Epithelial cell of esophagus (primary cell): ENCODE data around the gene ELMO1.

ENCODE experiments used
- DNase-seq: peaks from one replicate; pipeline ENCODE4 v3.0.0; 2010; ENCODE audit warnings: low read depth
- H3K4me3 ChIP-seq: 2 replicates; pipeline ENCODE4 v1.5.1; 2011; ENCODE audit warnings: mild to moderate bottlenecking, low read length, control low read depth
- CTCF ChIP-seq: IDR thresholded peaks from 2 replicates; pipeline ENCODE4 v1.5.1; 2011; ENCODE audit warnings: low read depth, mild to moderate bottlenecking, low read length, control low read depth, inconsistent platforms; ENCODE audit not compliant: insufficient read depth; ENCODE audit errors: missing control alignments

Gene ELMO1

GRCh38 chr7:36970551-36971514, 477.8 kb downstream of the ELMO1 start:
- no peak for TF ChIP-seq CTCF
- DNase-seq, result no peak
- H3K4me3 ChIP-seq, result no peak overlapping the region

GRCh38 chr7:36969376-36969775, 479.3 kb downstream of the ELMO1 start:
- TF ChIP-seq CTCF, result no peak
- no peak for DNase-seq
- no peak overlapping the region for H3K4me3 ChIP-seq

GRCh38 chr7:36967387-36967786, 481.3 kb downstream of the ELMO1 start:
- H3K4me3 ChIP-seq, result no peak overlapping the region
- DNase-seq, result peak; percentile 58
- TF ChIP-seq CTCF, result peak; percentile 71

- DNase-seq, result no peak
- no peak for TF ChIP-seq CTCF
- H3K4me3 ChIP-seq, result no peak overlapping the region
Measured at GRCh38 chr7:36966636-36967035, 482.0 kb downstream of the ELMO1 start.

GRCh38 chr7:36966039-36966438, 482.6 kb downstream of the ELMO1 start:
- TF ChIP-seq CTCF, result no peak
- no peak for DNase-seq

GRCh38 chr7:36965625-36966024, 483.0 kb downstream of the ELMO1 start:
- H3K4me3 ChIP-seq, result no peak overlapping the region
- DNase-seq, result no peak
- no peak for TF ChIP-seq CTCF

More at GRCh38 chr7:36966039-36966438, 482.6 kb downstream of the ELMO1 start:
- no peak overlapping the region for H3K4me3 ChIP-seq
